HG02763 (cell line): ENCODE data around the gene TST.

ENCODE experiments used
- ATAC-seq: cut with Tn5 transposase; IDR thresholded peaks from one replicate; pipeline ENCODE4 v1.9.1; 2021; ENCODE audit warnings: mild to moderate bottlenecking, moderate library complexity; ENCODE audit not compliant: unreplicated experiment

TST gene

GRCh38 chr22:37016134-37016910 is 2.9 kb downstream of the TST start:
- no peak for ATAC-seq

GRCh38 chr22:37015587-37015878 is 3.7 kb downstream of the TST start:
- ATAC-seq = no peak

- ATAC-seq = no peak
These were observed 4.2 kb downstream of the TST start for GRCh38 chr22:37014835-37015586.

GRCh38 chr22:37014415-37014806 is 4.8 kb downstream of the TST start:
- ATAC-seq = no peak

- no peak for ATAC-seq
These were observed 6.3 kb downstream of the TST start for GRCh38 chr22:37012956-37013355.

- ATAC-seq = no peak
These were observed 6.9 kb downstream of the TST start for GRCh38 chr22:37012262-37012904.

GRCh38 chr22:37011472-37011871 is 7.8 kb downstream of the TST start:
- no peak for ATAC-seq

GRCh38 chr22:37010976-37011375 is 8.3 kb downstream of the TST start:
- ATAC-seq = no peak

- ATAC-seq = no peak
These were observed 9.1 kb downstream of the TST start for GRCh38 chr22:37010174-37010573.

- no peak for ATAC-seq
These were observed 9.8 kb downstream of the TST start for GRCh38 chr22:37009490-37009889.

GRCh38 chr22:37008365-37008764 is 10.9 kb downstream of the TST start:
- ATAC-seq = no peak

- no peak for ATAC-seq
These were observed 11.6 kb downstream of the TST start for GRCh38 chr22:37007651-37008050.

- ATAC-seq = no peak
These were observed 16.6 kb downstream of the TST start for GRCh38 chr22:37002633-37003032.

GRCh38 chr22:37001826-37002225 is 17.4 kb downstream of the TST start:
- no peak for ATAC-seq

GRCh38 chr22:37000676-37001534 is 18.3 kb downstream of the TST start:
- no peak for ATAC-seq

- ATAC-seq = no peak
These were observed 19.8 kb downstream of the TST start for GRCh38 chr22:36999463-36999862.

GRCh38 chr22:36998620-36999351 is 20.5 kb downstream of the TST start:
- no peak for ATAC-seq

GRCh38 chr22:36997746-36998145 is 21.5 kb downstream of the TST start:
- no peak for ATAC-seq

- ATAC-seq = no peak
These were observed 28.0 kb downstream of the TST start for GRCh38 chr22:36991206-36991605.

GRCh38 chr22:36990457-36990856 is 28.8 kb downstream of the TST start:
- no peak for ATAC-seq
